SK-N-MC (cell line): Measurements from ENCODE around the gene DAAM1.

Experiments
- EZH2 ChIP-seq: fragments of 200-600 bp; sonication (generic); IDR thresholded peaks from one replicate; pipeline ENCODE4 v1.6.1; 2017; ENCODE audit warnings: antibody characterized with exemption
- FOXP2 ChIP-seq: optimal IDR thresholded peaks from 2 replicates; pipeline ENCODE3; 2011; ENCODE audit warnings: mild to moderate bottlenecking, moderate library complexity; ENCODE audit not compliant: insufficient read depth; ENCODE audit errors: extremely low read length, control extremely low read depth
- POLR2AphosphoS5 ChIP-seq: IDR thresholded peaks from 2 replicates; pipeline ENCODE4 v1.6.1; 2012; ENCODE audit warnings: mild to moderate bottlenecking, low read depth, low read length, borderline replicate concordance

DNA sequence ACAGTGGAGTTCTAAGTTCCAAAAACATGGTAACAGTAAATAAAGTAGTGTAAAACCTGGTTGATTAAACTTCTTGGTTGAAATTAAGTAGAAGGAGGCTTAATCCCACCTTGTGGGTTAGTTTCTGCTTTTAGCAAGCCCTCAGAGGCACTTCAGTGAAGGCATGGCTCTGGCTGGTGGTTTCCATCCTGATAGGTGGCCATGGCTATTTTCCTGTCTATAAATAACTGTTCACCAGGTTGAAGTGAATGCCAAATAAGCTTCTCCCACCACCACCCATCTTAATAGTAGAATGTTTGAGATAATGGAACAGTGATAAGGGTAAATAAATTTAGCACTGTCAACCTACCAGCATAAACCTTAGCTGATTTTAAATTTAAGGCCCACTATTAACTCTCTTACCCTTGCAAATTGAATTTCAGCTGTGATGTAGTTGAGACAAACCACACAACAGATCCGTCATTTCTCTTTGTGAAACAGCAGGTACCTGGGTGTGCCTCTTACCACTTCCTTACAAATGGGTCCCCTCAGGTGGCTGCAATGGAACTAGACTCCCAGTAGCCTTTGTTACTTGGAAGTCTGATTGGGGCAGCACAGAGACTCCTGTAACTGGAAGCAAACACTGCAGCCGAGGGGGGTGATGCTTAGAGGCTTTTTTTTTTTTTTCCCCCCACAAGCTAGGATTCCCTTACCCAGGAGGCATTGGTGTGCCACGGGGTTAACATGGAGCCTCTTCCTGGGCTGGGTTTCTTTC is 41.4 kb downstream of the DAAM1 start:
- TF ChIP-seq EZH2 (no peak), POLR2AphosphoS5 (no peak), FOXP2 (no peak)
